HEK293 (cell line): ENCODE data around the gene ASTN2.

Experiments
- CTCF ChIA-PET: fragments of 350-600 bp; formaldehyde crosslinking; extraction: SDS; loops from one replicate; lab custom pipeline; 2021; ENCODE audit warnings: antibody characterized with exemption; lab: Yijun Ruan, JAX
- POLR2A ChIA-PET: fragments of 300-600 bp; formaldehyde crosslinking; extraction: SDS; loops from one replicate; lab custom pipeline; 2020; ENCODE audit warnings: antibody characterized with exemption, inconsistent platforms; lab: Yijun Ruan, JAX
- H3K27ac ChIP-seq: fragments of 200-500 bp; sonication (Bioruptor generic); 2 replicates; pipeline ENCODE4 v1.5.1; 2014; ENCODE audit warnings: low read depth, low read length, control low read depth, inconsistent platforms; ENCODE audit errors: extremely low read depth
- H3K36me3 ChIP-seq, 2 experiments: fragments of 200-500 bp in 1 of 2; sonication (Bioruptor generic) in 1 of 2; 1 replicate in 1 of 2; 2 replicates in 1 of 2; pipeline ENCODE4 v1.5.1; 2014 to 2017; ENCODE audit warnings: inconsistent platforms in 2 of 2, low read length in 2 of 2; ENCODE audit not compliant: control insufficient read depth in 2 of 2, insufficient read depth in 1 of 2
- H3K4me1 ChIP-seq: fragments of 200-500 bp; sonication (Bioruptor generic); 2 replicates; pipeline ENCODE4 v1.5.1; 2014; ENCODE audit warnings: mild to moderate bottlenecking, low read length, inconsistent platforms; ENCODE audit not compliant: control insufficient read depth, insufficient read depth
- H3K4me3 ChIP-seq: 2 replicates; pipeline ENCODE4 v1.5.1; 2011; ENCODE audit warnings: low read depth, mild to moderate bottlenecking, control low read depth, low read length, moderate library complexity
- H3K9me3 ChIP-seq: fragments of 200-500 bp; sonication (Bioruptor generic); 2 replicates; pipeline ENCODE4 v1.5.1; 2014; ENCODE audit warnings: low read depth, low read length, inconsistent platforms; ENCODE audit not compliant: control insufficient read depth, insufficient read depth
- ATF2 ChIP-seq: fragments of 450-650 bp; formaldehyde crosslinking; IDR thresholded peaks from 2 replicates; pipeline ENCODE4 v1.5.1; 2016; ENCODE audit warnings: missing biosample characterization, missing genetic modification characterization, low read depth
- GLI2 ChIP-seq: fragments of 450-650 bp; formaldehyde crosslinking; IDR thresholded peaks from 2 replicates; pipeline ENCODE4; 2017; ENCODE audit warnings: missing biosample characterization, missing genetic modification characterization, low read depth, borderline replicate concordance
- INSM2 ChIP-seq: fragments of 450-650 bp; formaldehyde crosslinking; IDR thresholded peaks from 2 replicates; pipeline ENCODE4 v1.5.1; 2016; ENCODE audit warnings: missing biosample characterization, missing genetic modification characterization
- KLF17 ChIP-seq: fragments of 450-650 bp; formaldehyde crosslinking; IDR thresholded peaks from 2 replicates; pipeline ENCODE4 v1.5.1; 2016; ENCODE audit warnings: missing biosample characterization, missing genetic modification characterization
- MZF1 ChIP-seq: fragments of 450-650 bp; formaldehyde crosslinking; IDR thresholded peaks from 2 replicates; pipeline ENCODE4 v1.5.1; 2017; ENCODE audit warnings: missing biosample characterization, missing genetic modification characterization, borderline replicate concordance
- OSR2 ChIP-seq: fragments of 450-650 bp; formaldehyde crosslinking; IDR thresholded peaks from 2 replicates; pipeline ENCODE4 v1.5.1; 2016; ENCODE audit warnings: missing biosample characterization, missing genetic modification characterization
- PRDM1 ChIP-seq: fragments of 450-650 bp; formaldehyde crosslinking; IDR thresholded peaks from 2 replicates; pipeline ENCODE4; 2016; ENCODE audit warnings: missing biosample characterization, missing genetic modification characterization
- ZBTB44 ChIP-seq: fragments of 450-650 bp; IDR thresholded peaks from 2 replicates; pipeline ENCODE4 v1.5.1; 2018; ENCODE audit warnings: missing biosample characterization, mild to moderate bottlenecking, missing genetic modification characterization
- ZFP41 ChIP-seq: fragments of 450-650 bp; formaldehyde crosslinking; IDR thresholded peaks from 2 replicates; pipeline ENCODE4 v1.5.1; 2016; ENCODE audit warnings: missing biosample characterization, missing genetic modification characterization, borderline replicate concordance
- ZNF10 ChIP-seq: fragments of 450-650 bp; formaldehyde crosslinking; IDR thresholded peaks from 2 replicates; pipeline ENCODE4 v1.5.1; 2017; ENCODE audit warnings: missing biosample characterization, missing genetic modification characterization
- ZNF121 ChIP-seq: fragments of 450-650 bp; formaldehyde crosslinking; IDR thresholded peaks from 2 replicates; pipeline ENCODE4 v1.5.1; 2016; ENCODE audit warnings: missing biosample characterization, missing genetic modification characterization
- ZNF184 ChIP-seq: fragments of 450-650 bp; IDR thresholded peaks from 2 replicates; pipeline ENCODE4 v1.5.1; 2018; ENCODE audit warnings: missing biosample characterization, mild to moderate bottlenecking, missing genetic modification characterization
- ZNF19 ChIP-seq: fragments of 450-650 bp; formaldehyde crosslinking; IDR thresholded peaks from 2 replicates; pipeline ENCODE4; 2016; ENCODE audit warnings: missing biosample characterization, missing genetic modification characterization, low read depth
- ZNF2 ChIP-seq: fragments of 450-650 bp; formaldehyde crosslinking; IDR thresholded peaks from 2 replicates; pipeline ENCODE4 v1.5.1; 2016; ENCODE audit warnings: missing biosample characterization, missing genetic modification characterization
- ZNF324 ChIP-seq: fragments of 450-650 bp; formaldehyde crosslinking; IDR thresholded peaks from 2 replicates; pipeline ENCODE4 v1.5.1; 2016; ENCODE audit warnings: missing biosample characterization, missing genetic modification characterization
- ZNF362 ChIP-seq: fragments of 450-650 bp; formaldehyde crosslinking; IDR thresholded peaks from 2 replicates; pipeline ENCODE4 v1.5.1; 2016; ENCODE audit warnings: missing biosample characterization, missing genetic modification characterization
- ZNF416 ChIP-seq: fragments of 450-650 bp; formaldehyde crosslinking; IDR thresholded peaks from 2 replicates; pipeline ENCODE4 v1.5.1; 2016; ENCODE audit warnings: missing biosample characterization, missing genetic modification characterization
- ZNF423 ChIP-seq: fragments of 450-650 bp; formaldehyde crosslinking; IDR thresholded peaks from 2 replicates; pipeline ENCODE4 v1.5.1; 2016; ENCODE audit warnings: missing biosample characterization, missing genetic modification characterization
- ZNF514 ChIP-seq: fragments of 450-650 bp; formaldehyde crosslinking; IDR thresholded peaks from 2 replicates; pipeline ENCODE4 v1.5.1; 2016; ENCODE audit warnings: missing biosample characterization, missing genetic modification characterization
- ZNF776 ChIP-seq: fragments of 450-650 bp; formaldehyde crosslinking; IDR thresholded peaks from 2 replicates; pipeline ENCODE4 v1.5.0; 2017; ENCODE audit warnings: missing biosample characterization, missing genetic modification characterization, borderline replicate concordance
- ZXDB ChIP-seq: fragments of 450-650 bp; formaldehyde crosslinking; IDR thresholded peaks from 2 replicates; pipeline ENCODE4 v1.5.1; 2016; ENCODE audit warnings: missing biosample characterization, missing genetic modification characterization
- TF ChIP-seq, protein P1 (sequence below): fragments of 450-650 bp; formaldehyde crosslinking; IDR thresholded peaks from 2 replicates; pipeline ENCODE4 v1.5.1; 2016; ENCODE audit warnings: missing biosample characterization, missing genetic modification characterization
- TF ChIP-seq, protein P2 (sequence below): fragments of 450-650 bp; formaldehyde crosslinking; IDR thresholded peaks from 2 replicates; pipeline ENCODE4 v1.5.1; 2016; ENCODE audit warnings: missing biosample characterization, missing genetic modification characterization

The ASTN2 gene

DNA sequence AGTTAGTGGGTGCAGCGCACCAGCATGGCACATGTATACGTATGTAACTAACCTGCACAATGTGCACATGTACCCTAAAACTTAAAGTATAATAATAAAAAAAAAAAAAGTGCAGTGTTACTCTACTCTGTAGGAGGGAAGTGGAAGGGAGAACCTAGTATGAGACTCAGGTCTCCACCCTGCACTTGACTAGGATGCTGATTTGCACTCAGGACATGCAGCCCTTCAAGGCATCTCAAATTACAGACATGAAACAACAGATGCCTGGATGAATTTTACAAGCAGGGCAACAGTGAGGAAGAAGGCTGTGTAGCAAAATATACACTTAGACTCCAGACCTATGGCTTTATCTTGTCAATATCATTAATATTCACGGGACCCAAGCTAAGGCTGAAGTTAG is 711.2 kb downstream of the ASTN2 start:
- Histone ChIP-seq H3K4me3 (no peak overlapping the region), H3K36me3 (peaks cover 0 to 26% of the 10 kb centered on the region in 2 experiments; a peak in 1 of 3 replicates), H3K4me1 (no peaks in the 10 kb centered on the region)
- POLR2A ChIA-PET = no interaction called here
- TF ChIP-seq ZNF416 (tag by site-specific recombination) (no peak), ZNF362 (tag by site-specific recombination) (no peak), PRDM1 (tag by site-specific recombination) (no peak), ZBTB44 (tag by site-specific recombination) (0 out of 2 replicates have a peak, but pooled peaks have one; percentile 30), MZF1 (tag by site-specific recombination) (no peak)
- TF ChIP-seq, all 188 proteins: peak for 1
- Histone ChIP-seq H3K9me3 (no peaks in the 10 kb centered on the region), H3K27ac (no peak overlapping the region)
- CTCF ChIA-PET = no interaction called here

- Histone ChIP-seq H3K27ac (no peak overlapping the region), H3K9me3 (no peaks in the 10 kb centered on the region), H3K36me3 (peaks cover 0 to 41% of the 10 kb centered on the region in 2 experiments; a peak in 1 of 3 replicates), H3K4me1 (no peaks in the 10 kb centered on the region), H3K4me3 (no peak overlapping the region)
- POLR2A ChIA-PET = interaction anchor here (0.7 kb wide), 1 partner anchor 13 kb away, joined by 3 read pairs; no protein-coding TSS in a partner anchor
- CTCF ChIA-PET = interaction anchor here (0.5 to 1.0 kb wide), 2 partner anchors 8 to 590 kb away, joined by 3 to 4 read pairs; no protein-coding TSS in a partner anchor
- TF ChIP-seq ZNF19 (tag by site-specific recombination) (no peak), ZNF423 (tag by site-specific recombination) (no peak), ZNF184 (tag by site-specific recombination) (no peak), ZNF514 (tag by site-specific recombination) (no peak), ZNF776 (no peak), ZXDB (tag by site-specific recombination) (no peak), ATF2 (tag by site-specific recombination) (no peak), INSM2 (tag by site-specific recombination) (no peak), KLF17 (no peak), ZFP41 (tag by site-specific recombination) (no peak), ZNF10 (tag by site-specific recombination) (no peak), ZNF2 (tag by site-specific recombination) (no peak), GLI2 (tag by site-specific recombination) (no peak), ZNF324 (tag by site-specific recombination) (no peak), OSR2 (tag by site-specific recombination) (no peak), ZNF121 (tag by site-specific recombination) (no peak)
- TF ChIP-seq, protein P1, sequence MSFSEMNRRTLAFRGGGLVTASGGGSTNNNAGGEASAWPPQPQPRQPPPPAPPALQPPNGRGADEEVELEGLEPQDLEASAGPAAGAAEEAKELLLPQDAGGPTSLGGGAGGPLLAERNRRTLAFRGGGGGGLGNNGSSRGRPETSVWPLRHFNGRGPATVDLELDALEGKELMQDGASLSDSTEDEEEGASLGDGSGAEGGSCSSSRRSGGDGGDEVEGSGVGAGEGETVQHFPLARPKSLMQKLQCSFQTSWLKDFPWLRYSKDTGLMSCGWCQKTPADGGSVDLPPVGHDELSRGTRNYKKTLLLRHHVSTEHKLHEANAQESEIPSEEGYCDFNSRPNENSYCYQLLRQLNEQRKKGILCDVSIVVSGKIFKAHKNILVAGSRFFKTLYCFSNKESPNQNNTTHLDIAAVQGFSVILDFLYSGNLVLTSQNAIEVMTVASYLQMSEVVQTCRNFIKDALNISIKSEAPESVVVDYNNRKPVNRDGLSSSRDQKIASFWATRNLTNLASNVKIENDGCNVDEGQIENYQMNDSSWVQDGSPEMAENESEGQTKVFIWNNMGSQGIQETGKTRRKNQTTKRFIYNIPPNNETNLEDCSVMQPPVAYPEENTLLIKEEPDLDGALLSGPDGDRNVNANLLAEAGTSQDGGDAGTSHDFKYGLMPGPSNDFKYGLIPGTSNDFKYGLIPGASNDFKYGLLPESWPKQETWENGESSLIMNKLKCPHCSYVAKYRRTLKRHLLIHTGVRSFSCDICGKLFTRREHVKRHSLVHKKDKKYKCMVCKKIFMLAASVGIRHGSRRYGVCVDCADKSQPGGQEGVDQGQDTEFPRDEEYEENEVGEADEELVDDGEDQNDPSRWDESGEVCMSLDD (tag by site-specific recombination) = no peak
- TF ChIP-seq, protein P2, sequence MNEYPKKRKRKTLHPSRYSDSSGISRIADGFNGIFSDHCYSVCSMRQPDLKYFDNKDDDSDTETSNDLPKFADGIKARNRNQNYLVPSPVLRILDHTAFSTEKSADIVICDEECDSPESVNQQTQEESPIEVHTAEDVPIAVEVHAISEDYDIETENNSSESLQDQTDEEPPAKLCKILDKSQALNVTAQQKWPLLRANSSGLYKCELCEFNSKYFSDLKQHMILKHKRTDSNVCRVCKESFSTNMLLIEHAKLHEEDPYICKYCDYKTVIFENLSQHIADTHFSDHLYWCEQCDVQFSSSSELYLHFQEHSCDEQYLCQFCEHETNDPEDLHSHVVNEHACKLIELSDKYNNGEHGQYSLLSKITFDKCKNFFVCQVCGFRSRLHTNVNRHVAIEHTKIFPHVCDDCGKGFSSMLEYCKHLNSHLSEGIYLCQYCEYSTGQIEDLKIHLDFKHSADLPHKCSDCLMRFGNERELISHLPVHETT (tag by site-specific recombination) = no peak
These were observed 712.8 kb downstream of the ASTN2 start for GRCh38 chr9:116701940-116702642.
